Thyroid gland (tissue), 4 donors: ENCODE data around the gene ANKMY1.

ENCODE experiments used
- CTCF ChIP-seq, 6 experiments: fragments of 200-600 bp in 3 of 6; fragments of 450-650 bp in 3 of 6; sonication (generic) in 3 of 6; IDR thresholded peaks; one replicate each; pipeline ENCODE4 v1.5.1; 2016 to 2019; ENCODE audit warnings: antibody characterized with exemption in 6 of 6, mild to moderate bottlenecking in 2 of 6, inconsistent platforms in 1 of 6, moderate library complexity in 1 of 6
- POLR2A ChIP-seq, 2 donors: fragments of 450-650 bp; IDR thresholded peaks; one replicate each; pipeline ENCODE4 v1.6.1; 2017; ENCODE audit warnings: antibody characterized with exemption in 2 of 2, mild to moderate bottlenecking in 2 of 2, moderate library complexity in 1 of 2

GRCh38 chr2:240581811-240582210 is 24.0 kb upstream of the ANKMY1 start:
- TF ChIP-seq POLR2A (IDR thresholded peaks at IDR 0.05) = no peak
- TF ChIP-seq CTCF (IDR thresholded peaks at IDR 0.05) = no peak
